SK-N-SH (cell line): ENCODE data around the gene TMEM51. TPM values are rescaled to one million over a fixed set of nuclear protein-coding genes. Genes with fewer than 3 reads are reported as not detected.

ENCODE experiments used
- CTCF ChIA-PET: fragments of 300-600, 350-600 bp; formaldehyde crosslinking; extraction: SDS; loops from one replicate; lab custom pipeline; 2021; lab: Yijun Ruan, JAX
- POLR2A ChIA-PET: fragments of 350-600 bp; sonication (Branson Sonifier 250); formaldehyde crosslinking; extraction: SDS; loops from one replicate; lab custom pipeline; 2020; ENCODE audit warnings: antibody characterized with exemption, inconsistent platforms; lab: Yijun Ruan, JAX
- DNase-seq: peaks from one replicate; pipeline ENCODE4 v3.0.0; 2012
- H2AFZ ChIP-seq: fragments of 200-600 bp; sonication (generic); 2 replicates; pipeline ENCODE4 v1.8.1; 2016; ENCODE audit warnings: antibody characterized with exemption, mild to moderate bottlenecking, low read depth
- H3F3A ChIP-seq: fragments of 200-600 bp; sonication (generic); replicated peaks from 2 replicates; pipeline ENCODE3; 2016; ENCODE audit warnings: antibody characterized with exemption, mild to moderate bottlenecking; ENCODE audit not compliant: insufficient read depth
- H3K27ac ChIP-seq, 2 experiments: fragments of 200-500 bp in 1 of 2; fragments of 200-600 bp in 1 of 2; sonication (Bioruptor generic) in 1 of 2; sonication (generic), shearing (Covaris generic) in 1 of 2; 2 replicates each; pipeline versions ENCODE4 v1.5.1 to v1.6.1; 2014 to 2016; ENCODE audit warnings: low read depth in 2 of 2, inconsistent platforms in 1 of 2, low read length in 1 of 2, mild to moderate bottlenecking in 1 of 2, mixed read lengths in 1 of 2
- H3K27me3 ChIP-seq: fragments of 200-600 bp; sonication (generic), shearing (Covaris generic); 2 replicates; pipeline ENCODE4 v1.6.1; 2016; ENCODE audit warnings: mixed run types; ENCODE audit not compliant: insufficient read depth
- H3K36me3 ChIP-seq, 2 experiments: fragments of 200-500 bp in 1 of 2; fragments of 200-600 bp in 1 of 2; sonication (Bioruptor generic) in 1 of 2; sonication (generic) in 1 of 2; replicated peaks in 1 of 2; 2 replicates each; pipeline versions ENCODE3 to v1.5.1; 2014 to 2016; ENCODE audit warnings: low read length in 1 of 2, mild to moderate bottlenecking in 1 of 2; ENCODE audit not compliant: insufficient read depth in 2 of 2, control insufficient read depth in 1 of 2
- H3K4me1 ChIP-seq, 2 experiments: fragments of 200-500 bp in 1 of 2; fragments of 200-600 bp in 1 of 2; sonication (Bioruptor generic) in 1 of 2; sonication (generic), shearing (Covaris generic) in 1 of 2; 2 replicates each; pipeline versions ENCODE4 v1.5.1 to v1.6.1; 2014 to 2016; ENCODE audit warnings: low read depth in 1 of 2, low read length in 1 of 2, mixed run types in 1 of 2; ENCODE audit not compliant: insufficient read depth in 2 of 2, control insufficient read depth in 1 of 2
- H3K4me2 ChIP-seq: fragments of 200-600 bp; sonication (generic), shearing (Covaris generic); 2 replicates; pipeline ENCODE4 v1.6.1; 2017; ENCODE audit warnings: mixed run types
- H3K4me3 ChIP-seq, 2 experiments: fragments of 200-500 bp in 1 of 2; fragments of 200-600 bp in 1 of 2; sonication (Bioruptor generic) in 1 of 2; sonication (generic), shearing (Covaris generic) in 1 of 2; 2 replicates each; pipeline versions ENCODE4 v1.5.1 to v1.8.1; 2014 to 2016; ENCODE audit warnings: low read depth in 2 of 2, inconsistent platforms in 1 of 2, low read length in 1 of 2, mild to moderate bottlenecking in 1 of 2, mixed read lengths in 1 of 2, moderate library complexity in 1 of 2
- H3K79me2 ChIP-seq: fragments of 200-600 bp; sonication (generic); 2 replicates; pipeline ENCODE4 v1.8.1; 2017; ENCODE audit warnings: mild to moderate bottlenecking; ENCODE audit not compliant: insufficient read depth
- H3K9ac ChIP-seq: fragments of 200-600 bp; sonication (generic); 2 replicates; pipeline ENCODE4 v1.6.1; 2017; ENCODE audit warnings: mixed run types
- H3K9me2 ChIP-seq: fragments of 200-600 bp; sonication (generic); 2 replicates; pipeline ENCODE4 v1.6.1; 2017; ENCODE audit warnings: mixed run types
- H3K9me3 ChIP-seq: fragments of 200-600 bp; sonication (generic); 2 replicates; pipeline ENCODE4 v1.6.1; 2017; ENCODE audit warnings: mixed run types, mild to moderate bottlenecking, moderate library complexity
- H4K20me1 ChIP-seq: fragments of 200-600 bp; sonication (generic); 2 replicates; pipeline ENCODE4 v1.6.1; 2017; ENCODE audit warnings: mild to moderate bottlenecking, mixed run types; ENCODE audit not compliant: insufficient read depth
- CHD2 ChIP-seq: fragments of 150-350 bp; IDR thresholded peaks from 2 replicates; pipeline ENCODE4 v1.6.1; 2018; ENCODE audit warnings: low read length; ENCODE audit not compliant: partially characterized antibody
- EZH2phosphoT487 ChIP-seq: fragments of 200-600 bp; sonication (generic); IDR thresholded peaks from 2 replicates; pipeline ENCODE4 v1.6.1; 2017; ENCODE audit warnings: low read depth, mixed run types, mild to moderate bottlenecking, antibody characterized with exemption, moderate library complexity, borderline replicate concordance
- JUND ChIP-seq: IDR thresholded peaks from 2 replicates; pipeline ENCODE4 v1.4.0; 2012
- MXI1 ChIP-seq: IDR thresholded peaks from 2 replicates; pipeline ENCODE4 v1.6.1; 2012; ENCODE audit warnings: mild to moderate bottlenecking, low read depth, low read length, improper control_type of control experiment
- POLR2AphosphoS5 ChIP-seq: IDR thresholded peaks from 2 replicates; pipeline ENCODE4 v1.6.1; 2012; ENCODE audit warnings: low read depth, low read length
- RCOR1 ChIP-seq: fragments of 150-350 bp; IDR thresholded peaks from 2 replicates; pipeline ENCODE4 v1.6.1; 2017; ENCODE audit warnings: antibody characterized with exemption, low read length
- RFX5 ChIP-seq: IDR thresholded peaks from 2 replicates; pipeline ENCODE4 v1.6.1; 2012; ENCODE audit warnings: mild to moderate bottlenecking, improper control_type of control experiment, low read length
- SIN3A ChIP-seq: IDR thresholded peaks from 2 replicates; pipeline ENCODE4 v1.6.1; 2012; ENCODE audit warnings: low read depth, mild to moderate bottlenecking, low read length, moderate library complexity, borderline replicate concordance
- TCF12 ChIP-seq: IDR thresholded peaks from 2 replicates; pipeline ENCODE4 v1.4.0; 2012
- YY1 ChIP-seq: IDR thresholded peaks from 2 replicates; pipeline ENCODE4 v1.4.0; 2012; ENCODE audit warnings: low read depth, mild to moderate bottlenecking
- WGBS: methylation state at CpG from one replicate; pipeline ENCODE4 v1.1.6; 2017; ENCODE audit warnings: low lambda C conversion rate; 5-methylcytosine and 5-hydroxymethylcytosine counted together
- polyA plus RNA-seq, 3 experiments: library from polyadenylated mRNA; depleted of rRNA; stranded (reverse); fragments of >200 nt; gene quantifications; 2 replicates each; pipeline ENCODE4 v1.2.3, GENCODE V29; 2012
- TF ChIP-seq, protein P1 (sequence below): IDR thresholded peaks from 2 replicates; pipeline ENCODE4 v1.4.0; 2012; ENCODE audit warnings: low read depth, borderline replicate concordance

The TMEM51 gene
- polyA plus RNA-seq, 1 of the 3 experiments (the other 2 are of a cell fraction) = 25.6 TPM

DNA sequence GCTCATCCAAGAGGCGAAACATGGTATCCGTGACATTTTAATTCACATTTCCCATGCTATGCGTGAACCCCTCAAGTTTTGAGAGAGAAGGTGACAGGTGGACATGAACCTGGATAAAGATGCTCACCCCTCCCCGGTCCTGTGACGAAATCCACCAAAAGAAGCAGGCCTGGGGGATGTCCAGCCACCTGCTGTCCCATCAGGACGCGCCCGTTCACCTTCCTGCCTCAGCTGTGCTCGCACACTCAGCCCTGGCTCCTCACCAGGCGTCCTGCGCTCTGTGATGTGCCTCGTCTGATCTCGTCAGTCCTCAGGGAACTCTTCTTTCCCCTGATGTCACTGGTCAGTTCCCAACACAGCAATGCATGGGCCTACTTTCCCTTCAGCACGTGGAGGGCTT is 103.8 kb downstream of the TMEM51 start:
- no peak overlapping the region for H3K27ac ChIP-seq
- 75% methylated on average over 14 of the region's 14 CpGs for WGBS
- no peak for DNase-seq
- no peaks in the 10 kb centered on the region for H4K20me1 ChIP-seq
- no peaks in the 10 kb centered on the region for H3K9me2 ChIP-seq
- ChIA-PET POLR2A (no interaction called here), CTCF (no interaction called here)
- no peak overlapping the region for H3K4me2 ChIP-seq
- no peaks in the 10 kb centered on the region for H3F3A ChIP-seq
- H3K9ac ChIP-seq = no peak overlapping the region
- no peaks in the 10 kb centered on the region for H3K79me2 ChIP-seq
- no peak overlapping the region for H2AFZ ChIP-seq
- H3K36me3 ChIP-seq = no peaks in the 10 kb centered on the region
- no peaks in the 10 kb centered on the region; the same call in 1 of the 2 replicates for H3K27me3 ChIP-seq
- H3K4me1 ChIP-seq = no peaks in the 10 kb centered on the region; a peak in 1 of 4 replicates
- no peaks in the 10 kb centered on the region for H3K9me3 ChIP-seq
- TF ChIP-seq TCF12 (no peak), JUND (no peak), CHD2 (no peak), RFX5 (no peak)
- H3K4me3 ChIP-seq = no peak overlapping the region

DNA sequence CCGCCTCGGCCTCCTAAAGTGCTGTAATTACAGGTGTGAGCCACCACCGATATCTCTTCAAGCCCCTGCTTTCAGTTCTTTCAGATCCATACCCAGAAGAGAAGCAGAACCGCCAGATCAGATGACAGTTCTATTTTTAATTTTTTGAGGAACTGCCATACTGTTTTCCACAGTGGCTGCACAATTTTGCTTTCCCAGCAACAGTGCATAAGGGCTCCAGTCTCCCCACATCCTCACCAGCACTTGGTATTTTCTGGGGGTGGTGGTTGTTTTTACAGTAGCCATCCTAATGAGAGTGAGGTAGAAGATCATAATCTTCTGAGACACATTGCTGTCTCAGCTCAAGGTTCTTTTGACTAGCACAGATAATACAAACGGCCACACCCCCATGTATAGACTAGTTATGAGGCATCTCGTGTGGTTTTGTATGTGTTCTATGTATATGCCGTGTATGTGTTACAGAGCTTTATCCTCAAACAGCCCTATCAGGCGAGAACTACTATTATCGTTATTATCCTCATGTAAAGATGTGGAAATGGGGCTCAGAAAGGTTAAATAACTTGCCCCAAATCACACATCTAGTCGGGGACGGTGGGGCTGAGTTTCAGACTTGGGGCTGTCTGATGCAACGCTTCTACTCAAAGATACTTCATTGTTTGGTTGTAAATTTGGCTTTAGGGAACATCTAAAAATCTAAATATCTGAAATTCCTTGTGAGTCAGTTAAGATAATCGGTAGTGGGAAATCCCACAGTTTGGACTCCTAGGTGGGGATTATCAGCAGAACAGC is 105.5 kb downstream of the TMEM51 start:
- H3K36me3 ChIP-seq = no peaks in the 10 kb centered on the region
- WGBS = 89% methylated on average over 13 of the region's 13 CpGs
- no peak overlapping the region for H3K4me3 ChIP-seq
- no peaks in the 10 kb centered on the region for H3K79me2 ChIP-seq
- TF ChIP-seq SIN3A (no peak), EZH2phosphoT487 (no peak), POLR2AphosphoS5 (no peak), MXI1 (no peak), YY1 (no peak), RCOR1 (no peak)
- TF ChIP-seq, protein P1, sequence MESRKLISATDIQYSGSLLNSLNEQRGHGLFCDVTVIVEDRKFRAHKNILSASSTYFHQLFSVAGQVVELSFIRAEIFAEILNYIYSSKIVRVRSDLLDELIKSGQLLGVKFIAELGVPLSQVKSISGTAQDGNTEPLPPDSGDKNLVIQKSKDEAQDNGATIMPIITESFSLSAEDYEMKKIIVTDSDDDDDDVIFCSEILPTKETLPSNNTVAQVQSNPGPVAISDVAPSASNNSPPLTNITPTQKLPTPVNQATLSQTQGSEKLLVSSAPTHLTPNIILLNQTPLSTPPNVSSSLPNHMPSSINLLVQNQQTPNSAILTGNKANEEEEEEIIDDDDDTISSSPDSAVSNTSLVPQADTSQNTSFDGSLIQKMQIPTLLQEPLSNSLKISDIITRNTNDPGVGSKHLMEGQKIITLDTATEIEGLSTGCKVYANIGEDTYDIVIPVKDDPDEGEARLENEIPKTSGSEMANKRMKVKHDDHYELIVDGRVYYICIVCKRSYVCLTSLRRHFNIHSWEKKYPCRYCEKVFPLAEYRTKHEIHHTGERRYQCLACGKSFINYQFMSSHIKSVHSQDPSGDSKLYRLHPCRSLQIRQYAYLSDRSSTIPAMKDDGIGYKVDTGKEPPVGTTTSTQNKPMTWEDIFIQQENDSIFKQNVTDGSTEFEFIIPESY = no peak
- H3K9me3 ChIP-seq = no peaks in the 10 kb centered on the region
- H3K27ac ChIP-seq = no peak overlapping the region
- no peak overlapping the region for H3K9ac ChIP-seq
- no peak overlapping the region for H2AFZ ChIP-seq
- POLR2A ChIA-PET = no interaction called here
- H3K4me2 ChIP-seq = no peak overlapping the region
- no peaks in the 10 kb centered on the region for H3F3A ChIP-seq
- H3K9me2 ChIP-seq = no peaks in the 10 kb centered on the region
- CTCF ChIA-PET = interaction anchor here (0.9 to 3.7 kb wide), 3 partner anchors 13 to 114 kb away, joined by 3 to 21 read pairs (median 6); no protein-coding TSS in a partner anchor
- no peaks in the 10 kb centered on the region for H4K20me1 ChIP-seq
- no peaks in the 10 kb centered on the region; a peak in 1 of 4 replicates for H3K4me1 ChIP-seq
- DNase-seq = no peak
- H3K27me3 ChIP-seq = no peaks in the 10 kb centered on the region; the same call in 1 of the 2 replicates
